Smooth muscle cell of the pulmonary artery (primary cell): ENCODE data around the gene TMEM121. TPM values are rescaled to one million over a fixed set of nuclear protein-coding genes. Genes with fewer than 3 reads are reported as not detected.

Experiments
- total RNA-seq: library from RNA; depleted of rRNA; stranded (reverse); fragments of >200 nt; gene quantifications from 2 replicates; pipeline ENCODE4 v1.2.3, GENCODE V29; 2014

Gene TMEM121
- total RNA-seq = 8.9 and 13.0 TPM in 2 replicates

GRCh38 chr14:105525861-105526775 lies at the start of gene TMEM121:
TMEM121 (plus strand) TSS chr14:105526583; CDS start chr14:105528835, 2,252 bp downstream.

GRCh38 chr14:105486163-105486973 lies 40.0 kb upstream of the TMEM121 start, which contains the start of gene CRIP1:
CRIP1 (plus strand) TSS chr14:105486886; CDS start chr14:105487260, 374 bp downstream.

GRCh38 chr14:105490572-105491365 lies 35.6 kb upstream of the TMEM121 start, which contains the start of gene TEDC1:
TEDC1 (plus strand) TSS chr14:105491246; CDS start chr14:105491376, 130 bp downstream.

Other genes with a start within 250 kb of the TMEM121 start
- 29.8 and 41.4 TPM in 2 replicates for gene BRF1, start 225.6 kb upstream of the TMEM121 start, total RNA-seq
- gene PACS2, start 211.8 kb upstream of the TMEM121 start, total RNA-seq = 56.4 and 101 TPM in 2 replicates
- gene TEX22, start 128.0 kb upstream of the TMEM121 start, total RNA-seq = 0.17 and 0.39 TPM in 2 replicates
- gene MTA1, start 106.8 kb upstream of the TMEM121 start, total RNA-seq = 39.4 and 61.5 TPM in 2 replicates
- gene CRIP2, start 51.8 kb upstream of the TMEM121 start, total RNA-seq = 89.3 and 154 TPM in 2 replicates
- 5.1 and 7.4 TPM in 2 replicates for gene CRIP1, start 39.7 kb upstream of the TMEM121 start, total RNA-seq
- gene TEDC1, start 35.3 kb upstream of the TMEM121 start, total RNA-seq = 3.2 and 4.9 TPM in 2 replicates